Measurements from ENCODE around the gene FAM20C. TPM values are rescaled to one million over a fixed set of nuclear protein-coding genes. Genes with fewer than 3 reads are reported as not detected.

Gene FAM20C
- total RNA-seq, 4 donors from 2014 or later: 43.0 to 112 (median 44.0) TPM

GRCh38 chr7:272631-273030 lies 80.3 kb downstream of the FAM20C start:
- peaks cover 0 to 6% of the 10 kb centered on the region in 2 donors for H3K27me3 ChIP-seq
- no peak for DNase-seq (ENCODE audit: low spot score in 2 of 2)
- no peaks in the 10 kb centered on the region for H3K4me1 ChIP-seq
- TF ChIP-seq POLR2A (IDR thresholded peaks at IDR 0.05) (no peak), EP300 (IDR thresholded peaks at IDR 0.05) (no peak), CTCF (IDR thresholded peaks at IDR 0.05) (no peak)
- H3K27ac ChIP-seq: no peak overlapping the region
- H3K36me3 ChIP-seq: no peaks in the 10 kb centered on the region
- no peak overlapping the region for H3K4me3 ChIP-seq
- H3K9me3 ChIP-seq: peaks cover 0 to 49% (median 0%) of the 10 kb centered on the region in 4 donors
- WGBS, 2 donors: 82 to 84% methylated on average over 14 of the region's 14 CpGs

- Histone ChIP-seq H3K4me3 (no peak overlapping the region), H3K4me1 (no peaks in the 10 kb centered on the region), H3K36me3 (no peaks in the 10 kb centered on the region), H3K27me3 (peaks cover 0 to 6% of the 10 kb centered on the region in 2 donors), H3K9me3 (peaks cover 0 to 50% (median 0%) of the 10 kb centered on the region in 4 donors), H3K27ac (no peak overlapping the region)
- WGBS, 2 donors: 94 to 98% methylated on average over 7 of the region's 7 CpGs
- no peak for DNase-seq (ENCODE audit: low spot score in 2 of 2)
- TF ChIP-seq CTCF (IDR thresholded peaks at IDR 0.05) (no peak), EP300 (IDR thresholded peaks at IDR 0.05) (no peak), POLR2A (IDR thresholded peaks at IDR 0.05) (no peak)
These were observed 81.0 kb downstream of the FAM20C start for GRCh38 chr7:273327-273726.

GRCh38 chr7:274266-274665 lies 81.9 kb downstream of the FAM20C start:
- DNase-seq (ENCODE audit: low spot score in 2 of 2): no peak
- WGBS, 2 donors: 49 to 56% methylated on average over 2 of the region's 2 CpGs
- Histone ChIP-seq H3K4me1 (no peaks in the 10 kb centered on the region), H3K4me3 (no peak overlapping the region), H3K9me3 (peaks cover 0 to 50% (median 0%) of the 10 kb centered on the region in 4 donors), H3K27ac (no peak overlapping the region), H3K36me3 (no peaks in the 10 kb centered on the region), H3K27me3 (peaks cover 0 to 6% of the 10 kb centered on the region in 2 donors)
- TF ChIP-seq POLR2A (IDR thresholded peaks at IDR 0.05) (no peak), EP300 (IDR thresholded peaks at IDR 0.05) (no peak), CTCF (IDR thresholded peaks at IDR 0.05) (no peak)

GRCh38 chr7:276230-276835 lies 84.0 kb downstream of the FAM20C start:
- Histone ChIP-seq H3K36me3 (no peaks in the 10 kb centered on the region), H3K4me1 (no peaks in the 10 kb centered on the region), H3K9me3 (peaks cover 0 to 50% (median 0%) of the 10 kb centered on the region in 4 donors), H3K4me3 (no peak overlapping the region), H3K27me3 (peaks cover 0 to 7% of the 10 kb centered on the region in 2 donors), H3K27ac (no peak overlapping the region)
- no peak for TF ChIP-seq POLR2A (IDR thresholded peaks at IDR 0.05)
- TF ChIP-seq CTCF (IDR thresholded peaks at IDR 0.05): no peak
- no peak for TF ChIP-seq EP300 (IDR thresholded peaks at IDR 0.05)
- no peak for DNase-seq (ENCODE audit: low spot score in 2 of 2)
- 72 to 83% methylated on average over 8 to 10 of the region's 10 CpGs for WGBS, 2 donors

- TF ChIP-seq EP300 (IDR thresholded peaks at IDR 0.05): no peak
- TF ChIP-seq CTCF (IDR thresholded peaks at IDR 0.05): no peak
- no peak for TF ChIP-seq POLR2A (IDR thresholded peaks at IDR 0.05)
- no peak for DNase-seq (ENCODE audit: low spot score in 2 of 2)
- no peak overlapping the region for H3K27ac ChIP-seq
- WGBS, 2 donors: 87 to 89% methylated on average over 4 of the region's 4 CpGs
- no peaks in the 10 kb centered on the region for H3K36me3 ChIP-seq
- H3K27me3 ChIP-seq: peaks cover 0 to 9% of the 10 kb centered on the region in 2 donors
- peaks cover 0 to 41% (median 0%) of the 10 kb centered on the region in 4 donors for H3K9me3 ChIP-seq
- H3K4me1 ChIP-seq: no peaks in the 10 kb centered on the region
- H3K4me3 ChIP-seq: no peak overlapping the region
These were observed 84.9 kb downstream of the FAM20C start for GRCh38 chr7:277228-277627.
